Glutamatergic neuron (in vitro differentiated cells): Measurements from ENCODE around the gene ARHGAP32. TPM values are rescaled to one million over a fixed set of nuclear protein-coding genes. Genes with fewer than 3 reads are reported as not detected.

Experiments
- DNase-seq: peaks from one replicate; pipeline ENCODE4 v3.0.0; 2022
- H3K27ac Mint-ChIP-seq: one replicate; pipeline ENCODE4 v1.8.0; 2020; ENCODE audit warnings: mild to moderate bottlenecking, mixed read lengths, inconsistent platforms; ENCODE audit not compliant: unreplicated experiment
- H3K27me3 Mint-ChIP-seq: one replicate; pipeline ENCODE4 v1.8.0; 2020; ENCODE audit warnings: mild to moderate bottlenecking, moderate library complexity, mixed read lengths, inconsistent platforms; ENCODE audit not compliant: unreplicated experiment
- H3K36me3 Mint-ChIP-seq: one replicate; pipeline ENCODE4 v1.8.0; 2020; ENCODE audit warnings: mild to moderate bottlenecking, mixed read lengths, inconsistent platforms; ENCODE audit not compliant: unreplicated experiment
- H3K4me1 Mint-ChIP-seq: one replicate; pipeline ENCODE4 v1.8.0; 2020; ENCODE audit warnings: mild to moderate bottlenecking, low read depth, mixed read lengths, inconsistent platforms; ENCODE audit not compliant: unreplicated experiment
- H3K4me3 Mint-ChIP-seq: one replicate; pipeline ENCODE4 v1.8.0; 2020; ENCODE audit warnings: mild to moderate bottlenecking, mixed read lengths, inconsistent platforms; ENCODE audit not compliant: unreplicated experiment
- H3K9me3 Mint-ChIP-seq: one replicate; pipeline ENCODE4 v1.8.0; 2020; ENCODE audit warnings: mild to moderate bottlenecking, moderate library complexity, mixed read lengths, inconsistent platforms; ENCODE audit not compliant: unreplicated experiment
- total RNA-seq: library from RNA; stranded (reverse); fragmentation: NEBNext Ultra II Directional; extraction: Animal tissue kit (Norgen Biotek cat#: 25700); gene quantifications from one replicate; pipeline ENCODE4 v1.2.1, GENCODE V29; 2021; ENCODE audit not compliant: unreplicated experiment
- TF ChIP-seq, protein P1 (sequence below): fragments of 200-600 bp; sonication (generic); IDR thresholded peaks from one replicate; pipeline ENCODE4 v1.5.0; 2021; ENCODE audit not compliant: partially characterized antibody, unreplicated experiment

The ARHGAP32 gene
- total RNA-seq, 1 donor from 2014 or later, result 45.3 TPM

DNA sequence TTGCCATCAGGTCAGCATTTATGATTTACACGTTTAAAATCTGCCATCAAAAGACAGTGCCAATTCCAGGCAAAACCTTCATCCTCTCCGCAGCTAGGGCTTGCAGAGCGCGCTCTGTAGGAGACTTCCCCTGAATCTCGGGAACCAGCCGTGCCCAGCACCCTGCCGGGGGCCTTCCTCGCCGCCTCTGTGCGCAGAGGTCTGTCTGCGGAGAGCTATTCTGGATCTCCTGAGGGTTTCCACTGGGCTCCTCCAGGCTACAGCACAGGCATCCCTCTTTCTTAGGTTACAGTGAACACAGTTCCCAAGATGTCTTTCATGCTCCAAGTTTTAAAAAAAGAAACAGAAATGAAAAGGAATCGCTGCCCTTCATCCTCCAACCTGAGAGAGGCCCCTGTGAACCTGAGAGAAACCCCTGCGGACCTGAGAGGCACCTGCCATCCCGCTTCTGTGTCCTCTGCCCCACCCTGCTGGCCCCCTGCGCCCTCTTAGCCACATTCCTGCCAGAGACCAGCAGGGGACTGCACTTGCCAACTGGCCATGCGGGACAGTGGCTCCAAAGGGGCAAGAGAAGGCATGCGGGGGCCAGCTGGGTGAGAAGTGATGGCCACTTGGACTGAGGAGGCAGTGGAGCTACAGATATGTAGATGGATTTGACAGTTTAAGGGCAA is 265.6 kb downstream of the ARHGAP32 start:
- Mint-ChIP-seq H3K27me3 (peaks cover 16% of the 10 kb centered on the region), H3K36me3 (no peaks in the 10 kb centered on the region), H3K4me1 (peaks cover 46% of the 10 kb centered on the region), H3K27ac (no peak overlapping the region), H3K4me3 (no peak overlapping the region), H3K9me3 (peaks cover 10% of the 10 kb centered on the region)
- no peak for DNase-seq
- TF ChIP-seq, protein P1, sequence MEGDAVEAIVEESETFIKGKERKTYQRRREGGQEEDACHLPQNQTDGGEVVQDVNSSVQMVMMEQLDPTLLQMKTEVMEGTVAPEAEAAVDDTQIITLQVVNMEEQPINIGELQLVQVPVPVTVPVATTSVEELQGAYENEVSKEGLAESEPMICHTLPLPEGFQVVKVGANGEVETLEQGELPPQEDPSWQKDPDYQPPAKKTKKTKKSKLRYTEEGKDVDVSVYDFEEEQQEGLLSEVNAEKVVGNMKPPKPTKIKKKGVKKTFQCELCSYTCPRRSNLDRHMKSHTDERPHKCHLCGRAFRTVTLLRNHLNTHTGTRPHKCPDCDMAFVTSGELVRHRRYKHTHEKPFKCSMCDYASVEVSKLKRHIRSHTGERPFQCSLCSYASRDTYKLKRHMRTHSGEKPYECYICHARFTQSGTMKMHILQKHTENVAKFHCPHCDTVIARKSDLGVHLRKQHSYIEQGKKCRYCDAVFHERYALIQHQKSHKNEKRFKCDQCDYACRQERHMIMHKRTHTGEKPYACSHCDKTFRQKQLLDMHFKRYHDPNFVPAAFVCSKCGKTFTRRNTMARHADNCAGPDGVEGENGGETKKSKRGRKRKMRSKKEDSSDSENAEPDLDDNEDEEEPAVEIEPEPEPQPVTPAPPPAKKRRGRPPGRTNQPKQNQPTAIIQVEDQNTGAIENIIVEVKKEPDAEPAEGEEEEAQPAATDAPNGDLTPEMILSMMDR, result no peak

DNA sequence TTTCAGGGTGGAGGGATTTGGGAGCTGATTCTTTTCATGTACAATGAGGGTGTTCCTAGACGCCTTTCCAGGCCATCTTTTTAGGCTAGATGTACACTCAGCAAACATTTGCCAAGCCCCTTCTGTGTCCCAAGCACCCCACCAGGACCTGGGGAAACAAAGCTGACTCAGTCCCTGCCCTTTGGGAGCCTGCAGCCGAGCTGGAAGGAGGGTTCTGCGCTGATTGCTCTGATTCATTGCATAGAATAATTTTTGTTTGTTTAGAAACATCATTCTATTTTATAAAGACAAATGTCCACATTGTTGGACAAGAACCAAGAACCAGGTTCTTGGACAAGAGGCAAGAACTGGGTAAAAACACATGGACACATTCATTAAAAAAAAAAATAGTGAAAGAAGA is 266.1 kb downstream of the ARHGAP32 start:
- Mint-ChIP-seq H3K27me3 (peaks cover 14% of the 10 kb centered on the region), H3K27ac (no peak overlapping the region), H3K9me3 (peaks cover 9% of the 10 kb centered on the region), H3K4me3 (no peak overlapping the region), H3K4me1 (peaks cover 45% of the 10 kb centered on the region), H3K36me3 (no peaks in the 10 kb centered on the region)
- TF ChIP-seq, protein P1, result no peak
- DNase-seq, result no peak

DNA sequence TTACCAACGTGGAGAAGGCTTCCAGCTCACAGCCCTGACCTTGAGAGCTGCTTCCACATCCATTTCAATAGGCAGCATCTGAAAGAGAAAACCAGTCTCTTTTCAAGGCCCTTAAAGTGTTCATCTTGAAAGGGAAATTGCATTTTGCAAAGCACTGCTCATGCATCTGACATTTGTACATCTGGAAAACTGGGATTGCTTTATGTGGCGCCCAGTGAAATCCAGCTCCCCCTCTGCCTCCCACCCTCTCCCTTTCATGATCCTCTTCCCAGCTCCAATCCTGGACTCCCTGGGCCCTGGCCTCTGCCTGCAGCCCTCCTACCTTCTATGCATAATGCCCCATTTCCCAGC is 266.9 kb downstream of the ARHGAP32 start:
- H3K4me3 Mint-ChIP-seq, result no peak overlapping the region
- H3K27ac Mint-ChIP-seq, result no peak overlapping the region
- H3K27me3 Mint-ChIP-seq, result peaks cover 18% of the 10 kb centered on the region
- DNase-seq, result no peak
- no peaks in the 10 kb centered on the region for H3K36me3 Mint-ChIP-seq
- TF ChIP-seq, protein P1, result no peak
- peaks cover 7% of the 10 kb centered on the region for H3K9me3 Mint-ChIP-seq
- peaks cover 49% of the 10 kb centered on the region for H3K4me1 Mint-ChIP-seq

DNA sequence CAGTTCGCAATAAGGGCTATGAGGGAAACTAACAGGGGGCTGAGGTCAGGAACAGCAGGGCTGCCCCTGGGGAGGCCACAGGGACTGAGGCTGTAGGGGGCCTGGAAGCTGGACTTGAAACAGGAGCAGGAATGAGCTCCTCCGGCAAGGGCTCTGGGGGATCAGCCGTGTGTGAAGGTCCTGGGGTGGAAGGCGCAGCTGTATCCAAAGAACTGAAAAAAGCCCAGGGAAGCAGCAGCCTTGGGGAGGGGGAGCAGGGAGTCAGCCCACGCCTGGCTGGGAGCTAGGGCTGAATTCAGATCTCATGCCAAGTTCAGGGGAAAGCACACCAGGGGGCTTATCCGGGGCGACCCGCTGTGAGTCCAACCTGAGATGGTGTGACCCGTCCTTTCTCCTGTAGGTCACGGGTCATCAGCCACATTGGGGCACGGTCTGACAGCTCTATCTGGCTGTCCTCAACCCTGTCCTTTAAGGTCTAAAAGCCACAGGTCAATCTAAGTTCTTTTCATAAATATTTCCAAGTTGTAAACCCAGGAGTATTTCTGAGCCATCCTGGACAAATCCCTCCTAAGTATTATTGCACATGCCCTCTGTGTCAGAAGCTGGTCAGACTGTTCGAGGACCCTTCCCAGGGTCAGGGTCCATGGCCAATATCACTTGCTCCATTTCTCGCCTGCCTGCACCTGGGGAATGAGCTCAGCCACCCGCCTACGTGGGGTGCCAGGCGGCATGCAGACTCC is 267.4 kb downstream of the ARHGAP32 start:
- no peak for DNase-seq
- Mint-ChIP-seq H3K4me3 (no peak overlapping the region), H3K27me3 (peaks cover 15% of the 10 kb centered on the region), H3K27ac (no peak overlapping the region), H3K9me3 (peaks cover 7% of the 10 kb centered on the region), H3K36me3 (no peaks in the 10 kb centered on the region), H3K4me1 (peaks cover 44% of the 10 kb centered on the region)
- TF ChIP-seq, protein P1, result no peak

DNA sequence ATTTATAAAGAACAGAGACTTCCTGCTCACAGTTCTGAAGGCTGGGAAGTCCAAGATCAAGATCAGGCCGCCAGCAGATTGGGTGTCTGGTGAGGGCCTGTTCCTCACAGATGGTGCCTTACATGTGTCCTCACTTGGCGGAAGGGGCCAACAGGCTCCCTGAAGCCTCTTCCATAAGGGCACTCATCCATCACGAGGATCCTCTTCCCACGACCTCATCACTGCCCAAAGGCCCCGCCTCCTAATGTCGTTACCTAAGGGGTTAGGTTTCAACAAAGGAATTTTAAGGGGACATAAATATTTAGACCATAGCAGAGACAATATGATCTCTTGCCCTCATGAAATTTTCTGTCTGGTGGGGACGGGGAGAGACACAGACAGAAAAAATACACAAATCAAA is 268.0 kb downstream of the ARHGAP32 start:
- Mint-ChIP-seq H3K4me3 (no peak overlapping the region), H3K9me3 (peaks cover 7% of the 10 kb centered on the region), H3K36me3 (no peaks in the 10 kb centered on the region), H3K27me3 (peaks cover 10% of the 10 kb centered on the region), H3K27ac (no peak overlapping the region), H3K4me1 (peaks cover 39% of the 10 kb centered on the region)
- TF ChIP-seq, protein P1, result no peak
- DNase-seq, result no peak
